GM21528 (cell line): ENCODE measurements around the gene TLCD2.
"Not testable (repeated sequence)": the region's sequence is repeated elsewhere in the genome, so short reads cannot be mapped to it uniquely, and the experiment has no call there.

Experiments
- ATAC-seq: cut with Tn5 transposase; IDR thresholded peaks from one replicate; pipeline ENCODE4 v1.9.1; 2021; ENCODE audit warnings: mild to moderate bottlenecking, moderate library complexity; ENCODE audit not compliant: unreplicated experiment, low FRiP score

Gene TLCD2

GRCh38 chr17:1736348-1737281 lies 26.4 kb upstream of the TLCD2 start:
- no peak for ATAC-seq

DNA sequence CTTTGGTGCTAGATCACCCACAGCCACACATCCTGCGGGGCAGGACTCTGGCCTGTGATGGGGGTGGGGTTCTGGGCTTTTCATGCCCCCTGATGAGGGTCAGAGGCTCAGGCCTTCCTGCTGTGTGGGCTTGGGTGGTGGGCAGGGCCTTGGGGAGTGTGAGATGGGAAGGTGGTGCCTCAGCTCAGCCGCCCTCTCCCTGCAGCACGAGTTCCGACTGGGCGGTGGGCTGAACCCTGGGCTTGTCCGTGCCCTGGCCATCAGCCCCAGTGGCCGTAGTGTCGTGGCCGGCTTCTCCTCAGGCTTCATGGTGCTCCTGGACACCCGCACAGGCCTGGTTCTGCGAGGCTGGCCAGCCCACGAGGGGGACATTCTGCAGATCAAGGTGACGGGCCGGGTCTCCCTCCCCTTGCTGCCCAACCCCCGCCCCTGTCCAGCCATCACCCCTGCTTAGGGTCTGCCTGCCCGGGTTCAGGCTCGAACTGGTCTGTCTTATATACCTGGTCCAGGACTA lies 25.7 kb upstream of the TLCD2 start:
- ATAC-seq, result no peak

GRCh38 chr17:1735418-1735817 lies 25.2 kb upstream of the TLCD2 start:
- no peak for ATAC-seq

- ATAC-seq, result no peak
These were observed 23.6 kb upstream of the TLCD2 start for GRCh38 chr17:1733759-1734158.

DNA sequence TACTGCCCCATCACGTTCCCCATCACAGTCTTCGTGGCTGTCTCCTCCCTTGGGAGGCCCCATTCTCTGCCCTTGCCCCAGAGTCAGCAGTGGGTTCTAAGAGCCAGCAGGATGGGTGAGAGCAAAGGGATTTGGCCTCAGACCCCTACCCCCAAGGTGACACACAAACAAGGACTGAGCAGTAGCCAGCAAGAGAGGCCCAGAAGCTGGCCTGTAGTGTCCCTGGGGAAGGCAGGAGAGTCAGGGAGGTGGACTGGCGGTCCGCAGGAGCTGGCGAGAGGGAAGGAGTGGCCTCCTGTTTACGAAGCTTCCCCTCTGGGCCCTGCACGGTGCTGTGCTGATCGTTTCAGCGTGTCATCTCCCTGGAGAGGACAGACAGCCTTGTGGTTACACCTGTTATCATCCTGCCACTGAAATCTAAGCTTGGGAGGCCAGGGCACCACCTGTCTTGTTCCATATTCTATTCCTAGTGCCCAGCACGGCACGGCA lies 22.7 kb upstream of the TLCD2 start:
- no peak for ATAC-seq

DNA sequence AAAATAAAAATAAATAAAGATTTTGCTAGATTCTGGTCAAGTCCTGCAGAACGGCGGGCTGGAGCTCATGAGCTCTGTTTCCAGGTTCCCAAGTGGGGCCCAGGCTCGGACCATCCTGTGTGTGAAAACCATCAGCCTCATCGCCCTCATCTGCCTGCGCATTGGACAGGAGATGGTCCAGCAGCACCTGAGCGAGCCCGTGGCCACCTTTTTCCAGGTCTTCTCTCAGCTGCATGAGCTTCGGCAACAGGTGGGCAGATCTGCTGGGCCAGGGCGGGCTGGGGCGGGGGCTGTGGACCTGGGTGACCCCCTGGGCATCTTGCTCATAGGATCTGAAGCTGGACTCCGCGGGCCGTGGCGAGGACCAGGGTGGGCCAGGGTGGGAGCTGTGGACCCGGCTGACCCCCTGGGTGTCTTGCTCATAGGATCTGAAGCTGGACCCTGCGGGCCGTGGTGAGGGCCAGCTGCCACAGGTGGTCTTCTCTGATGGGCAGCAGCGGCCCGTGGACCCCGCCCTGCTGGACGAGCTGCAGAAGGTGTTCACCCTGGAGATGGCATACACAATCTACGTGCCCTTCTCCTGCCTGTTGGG lies 22.2 kb upstream of the TLCD2 start:
- no peak for ATAC-seq

GRCh38 chr17:1731194-1731506 lies 21.0 kb upstream of the TLCD2 start:
- ATAC-seq, result no peak

- no peak for ATAC-seq
These were observed 20.4 kb upstream of the TLCD2 start for GRCh38 chr17:1730326-1731193.

- ATAC-seq, result no peak
These were observed 19.8 kb upstream of the TLCD2 start for GRCh38 chr17:1729966-1730325.

GRCh38 chr17:1727876-1728630 lies 17.9 kb upstream of the TLCD2 start:
- no peak for ATAC-seq

DNA sequence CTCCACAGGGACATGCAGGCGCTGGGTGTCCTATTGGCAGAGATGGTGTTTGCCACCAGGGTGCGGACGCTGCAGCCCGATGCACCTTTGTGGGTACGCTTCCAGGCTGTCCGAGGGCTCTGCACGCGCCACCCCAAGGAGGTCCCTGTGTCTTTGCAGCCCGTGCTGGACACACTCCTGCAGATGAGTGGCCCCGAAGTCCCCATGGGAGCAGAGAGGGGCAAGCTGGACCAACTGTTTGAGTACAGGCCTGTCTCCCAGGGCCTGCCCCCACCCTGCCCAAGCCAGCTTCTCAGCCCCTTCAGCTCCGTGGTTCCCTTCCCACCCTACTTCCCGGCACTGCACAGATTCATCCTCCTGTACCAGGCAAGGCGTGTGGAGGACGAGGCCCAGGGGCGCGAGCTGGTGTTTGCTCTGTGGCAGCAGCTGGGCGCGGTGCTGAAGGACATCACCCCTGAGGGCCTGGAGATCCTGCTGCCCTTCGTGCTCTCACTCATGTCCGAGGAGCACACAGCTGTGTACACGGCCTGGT lies 17.1 kb upstream of the TLCD2 start:
- ATAC-seq, result no peak

DNA sequence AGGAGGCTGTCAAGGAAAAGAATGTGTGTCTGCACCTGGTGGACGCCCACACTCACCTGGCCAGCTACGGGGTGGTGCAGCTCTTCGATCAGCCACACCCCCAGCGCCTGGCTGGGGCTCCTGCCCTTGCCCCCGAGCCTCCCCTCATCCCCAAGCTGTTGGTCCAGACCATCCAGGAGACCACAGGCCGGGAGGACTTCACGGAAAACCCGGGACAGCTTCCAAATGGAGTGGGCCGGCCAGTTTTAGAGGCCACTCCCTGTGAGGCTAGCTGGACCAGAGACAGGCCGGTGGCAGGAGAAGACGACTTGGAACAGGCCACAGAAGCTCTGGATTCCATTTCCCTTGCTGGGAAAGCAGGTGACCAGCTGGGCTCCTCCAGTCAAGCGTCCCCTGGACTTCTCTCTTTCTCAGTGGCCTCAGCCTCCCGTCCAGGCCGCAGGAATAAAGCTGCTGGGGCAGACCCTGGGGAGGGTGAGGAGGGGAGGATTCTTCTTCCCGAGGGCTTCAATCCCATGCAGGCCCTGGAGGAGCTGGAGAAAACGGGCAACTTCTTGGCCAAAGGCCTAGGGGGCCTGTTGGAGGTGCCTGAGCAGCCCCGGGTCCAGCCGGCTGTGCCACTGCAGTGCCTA lies 16.6 kb upstream of the TLCD2 start:
- no peak for ATAC-seq

- ATAC-seq, result no peak
These were observed 15.7 kb upstream of the TLCD2 start for GRCh38 chr17:1725642-1726511.

DNA sequence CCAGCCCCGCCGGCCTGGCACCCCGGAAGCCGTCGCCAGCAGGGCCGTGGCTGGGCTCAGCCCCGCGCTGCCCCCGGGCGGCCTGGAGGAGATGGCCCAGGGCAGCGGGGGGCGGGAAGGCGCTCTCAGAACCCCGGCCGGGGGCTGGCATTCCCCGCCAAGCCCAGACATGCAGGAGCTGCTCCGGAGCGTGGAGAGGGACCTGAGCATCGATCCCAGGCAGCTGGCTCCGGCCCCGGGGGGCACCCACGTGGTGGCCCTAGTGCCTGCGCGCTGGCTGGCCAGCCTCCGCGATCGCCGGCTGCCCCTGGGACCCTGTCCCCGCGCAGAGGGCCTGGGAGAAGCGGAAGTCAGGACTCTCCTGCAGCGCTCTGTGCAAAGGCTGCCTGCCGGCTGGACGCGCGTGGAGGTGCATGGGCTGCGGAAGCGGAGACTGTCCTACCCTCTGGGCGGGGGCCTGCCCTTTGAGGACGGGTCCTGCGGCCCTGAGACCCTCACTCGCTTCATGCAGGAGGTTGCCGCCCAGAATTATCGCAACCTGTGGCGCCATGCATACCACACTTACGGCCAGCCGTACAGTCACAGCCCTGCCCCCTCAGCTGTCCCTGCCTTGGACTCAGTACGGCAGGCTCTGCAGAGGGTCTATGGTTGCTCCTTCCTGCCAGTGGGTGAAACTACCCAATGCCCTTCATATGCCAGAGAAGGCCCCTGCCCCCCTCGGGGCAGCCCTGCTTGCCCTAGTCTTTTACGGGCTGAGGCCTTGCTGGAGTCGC lies 14.9 kb upstream of the TLCD2 start:
- ATAC-seq, result no peak

- ATAC-seq, result no peak
These were observed 14.2 kb upstream of the TLCD2 start, which contains the start of gene WDR81 for GRCh38 chr17:1724351-1724868. Gene WDR81, plus strand, starts transcription at chr17:1724704. Its CDS starts 256 bp downstream, at chr17:1724960.

DNA sequence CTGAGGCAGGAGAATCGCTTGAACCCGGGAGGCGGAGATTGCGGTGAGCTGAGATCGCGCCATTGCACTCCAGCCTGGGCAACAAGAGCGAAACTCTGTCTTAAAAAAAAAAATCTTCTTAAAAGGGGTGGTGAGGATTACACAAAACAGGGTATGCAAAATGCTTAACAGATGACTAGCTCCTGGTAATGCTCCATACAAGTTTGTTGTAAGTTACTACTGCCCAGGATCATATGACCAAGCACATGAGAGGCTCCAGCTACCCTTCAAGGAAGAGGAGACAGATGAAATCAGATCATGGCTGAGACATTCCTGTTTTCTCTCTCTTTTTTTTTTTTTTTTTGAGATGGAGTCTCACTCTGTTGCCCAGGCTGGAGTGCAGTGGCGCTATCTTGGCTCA lies 11.8 kb upstream of the TLCD2 start:
- not testable (repeated sequence) for ATAC-seq

GRCh38 chr17:1720856-1721386 lies 10.7 kb upstream of the TLCD2 start:
- ATAC-seq, result no peak
